Uterus (tissue), 2 donors: ENCODE results near the gene ATXN7L2.

ENCODE experiments used
- POLR2A ChIP-seq, 2 donors: fragments of 450-650 bp; IDR thresholded peaks; one replicate each; pipeline ENCODE4 v1.6.1; 2016; ENCODE audit warnings: antibody characterized with exemption in 2 of 2, mild to moderate bottlenecking in 1 of 2, moderate library complexity in 1 of 2
- TF ChIP-seq, protein P1 (sequence below), 4 experiments: fragments of 200-600 bp in 2 of 4; fragments of 450-650 bp in 2 of 4; sonication (generic) in 2 of 4; IDR thresholded peaks; one replicate each; pipeline ENCODE4 v1.5.1; 2016 to 2019; ENCODE audit warnings: antibody characterized with exemption in 4 of 4, mild to moderate bottlenecking in 2 of 4, moderate library complexity in 1 of 4

DNA sequence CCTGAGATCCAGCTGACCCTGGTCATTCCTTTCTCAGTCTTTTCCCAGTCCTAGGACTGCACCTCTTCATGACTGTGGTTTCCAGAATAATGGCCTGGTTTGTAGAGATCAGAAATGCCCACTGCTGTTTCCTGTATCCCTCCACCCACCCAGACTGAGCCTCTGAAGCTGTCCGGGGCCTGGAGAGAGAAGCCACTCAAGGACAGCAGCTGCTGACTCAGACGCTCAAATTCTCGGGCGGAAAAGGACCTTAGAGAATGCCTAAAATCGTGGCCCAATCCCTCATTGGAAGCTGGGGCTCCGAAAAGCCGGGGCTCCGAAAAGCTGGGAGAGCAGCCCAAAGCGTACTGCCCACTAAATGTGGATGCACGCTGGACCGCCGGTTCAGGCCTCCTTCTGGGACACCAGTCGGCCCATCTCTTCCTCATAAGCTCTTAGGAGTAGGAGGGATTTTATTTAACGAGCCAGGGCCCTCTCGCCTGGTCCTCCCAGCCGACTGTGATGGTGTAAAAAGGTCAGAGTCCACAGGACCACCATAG is 48.2 kb downstream of the ATXN7L2 start:
- TF ChIP-seq, protein P1, sequence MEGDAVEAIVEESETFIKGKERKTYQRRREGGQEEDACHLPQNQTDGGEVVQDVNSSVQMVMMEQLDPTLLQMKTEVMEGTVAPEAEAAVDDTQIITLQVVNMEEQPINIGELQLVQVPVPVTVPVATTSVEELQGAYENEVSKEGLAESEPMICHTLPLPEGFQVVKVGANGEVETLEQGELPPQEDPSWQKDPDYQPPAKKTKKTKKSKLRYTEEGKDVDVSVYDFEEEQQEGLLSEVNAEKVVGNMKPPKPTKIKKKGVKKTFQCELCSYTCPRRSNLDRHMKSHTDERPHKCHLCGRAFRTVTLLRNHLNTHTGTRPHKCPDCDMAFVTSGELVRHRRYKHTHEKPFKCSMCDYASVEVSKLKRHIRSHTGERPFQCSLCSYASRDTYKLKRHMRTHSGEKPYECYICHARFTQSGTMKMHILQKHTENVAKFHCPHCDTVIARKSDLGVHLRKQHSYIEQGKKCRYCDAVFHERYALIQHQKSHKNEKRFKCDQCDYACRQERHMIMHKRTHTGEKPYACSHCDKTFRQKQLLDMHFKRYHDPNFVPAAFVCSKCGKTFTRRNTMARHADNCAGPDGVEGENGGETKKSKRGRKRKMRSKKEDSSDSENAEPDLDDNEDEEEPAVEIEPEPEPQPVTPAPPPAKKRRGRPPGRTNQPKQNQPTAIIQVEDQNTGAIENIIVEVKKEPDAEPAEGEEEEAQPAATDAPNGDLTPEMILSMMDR (IDR thresholded peaks at IDR 0.05), result no peak
- no peak for TF ChIP-seq POLR2A (IDR thresholded peaks at IDR 0.05)
